Nasal cavity respiratory epithelium epithelial cell of viscerocranial mucosa (primary cell): ENCODE results near the gene OR5K1. TPM values are rescaled to one million over a fixed set of nuclear protein-coding genes. Genes with fewer than 3 reads are reported as not detected.

Source experiments
- total RNA-seq: library from RNA; depleted of rRNA; stranded (reverse); fragments of >200 nt; gene quantifications from 2 replicates; pipeline ENCODE4 v1.2.3, GENCODE V29; 2014

Gene OR5K1
- total RNA-seq, result not detected in 2 replicates

DNA sequence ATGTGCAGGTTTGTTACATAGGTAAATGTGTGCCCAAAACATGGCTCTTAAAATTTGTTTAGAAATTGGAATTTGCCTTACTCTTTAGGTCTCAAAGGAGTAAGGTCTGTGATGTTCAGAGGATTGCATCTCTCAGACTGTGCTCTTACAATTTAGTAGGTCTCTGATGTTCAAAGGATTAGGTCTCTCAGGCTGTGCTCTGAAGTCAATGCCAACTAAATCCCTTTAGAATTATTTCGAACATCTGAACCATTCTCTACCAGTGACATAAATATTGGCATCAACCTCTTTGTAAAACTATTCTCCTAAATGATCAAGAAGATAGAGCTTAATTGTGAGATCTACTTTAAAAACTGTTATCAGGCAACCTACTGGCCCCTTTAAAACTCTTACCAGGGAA is at the start of gene OR5K1:
TSS of gene OR5K1 (plus strand) at position 301 of the 400 bp plus-strand sequence. CDS start 6,376 bp downstream, outside the sequence.

DNA sequence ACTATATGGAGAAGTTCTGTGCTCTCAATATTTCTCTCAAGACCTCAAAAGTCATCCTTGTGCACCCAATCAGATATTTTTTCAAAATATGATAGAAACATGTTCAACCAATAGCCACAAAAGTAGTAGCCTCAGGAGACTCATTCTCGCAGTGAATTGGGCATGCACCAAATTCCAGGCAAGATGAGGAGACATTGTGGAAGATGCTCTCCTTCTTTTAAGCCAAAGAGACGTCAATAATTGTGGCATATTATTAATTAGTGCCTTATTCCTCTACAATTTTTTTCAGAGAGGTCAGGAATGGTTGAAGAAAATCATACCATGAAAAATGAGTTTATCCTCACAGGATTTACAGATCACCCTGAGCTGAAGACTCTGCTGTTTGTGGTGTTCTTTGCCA is 34.4 kb downstream of the OR5K1 start, which contains the start of gene OR5K2:
TSS of gene OR5K2 (plus strand) at position 301 of the 400 bp plus-strand sequence. CDS start at position 301, 0 bp downstream.

Other genes starting within 250 kb of the OR5K1 start
- not detected in 2 replicates for gene OR5H6, start 199.0 kb upstream of the OR5K1 start, total RNA-seq
- gene OR5H2, start 180.7 kb upstream of the OR5K1 start, total RNA-seq, result not detected in 2 replicates
- not detected in 2 replicates for gene OR5K4, start 109.3 kb upstream of the OR5K1 start, total RNA-seq
- not detected in 2 replicates for gene OR5K3, start 72.5 kb upstream of the OR5K1 start, total RNA-seq
- gene OR5K2, start 34.5 kb downstream of the OR5K1 start, total RNA-seq, result not detected in 2 replicates
- 180 and 194 TPM in 2 replicates for gene CLDND1, start 59.7 kb downstream of the OR5K1 start, total RNA-seq
- gene GPR15, start 68.8 kb downstream of the OR5K1 start, total RNA-seq, result not detected in 2 replicates
- 28.4 and 30.0 TPM in 2 replicates for gene CPOX, start 130.4 kb downstream of the OR5K1 start, total RNA-seq